Kidney epithelial cell (primary cell): ENCODE data around the gene USP31. TPM values are rescaled to one million over a fixed set of nuclear protein-coding genes. Genes with fewer than 3 reads are reported as not detected.

Experiments used
- DNase-seq: peaks from one replicate; pipeline ENCODE4 v3.0.0-alpha.2; 2010; ENCODE audit warnings: low read depth
- H3K27me3 ChIP-seq: 2 replicates; pipeline ENCODE4 v1.6.0; 2011; ENCODE audit warnings: low read length; ENCODE audit not compliant: control insufficient read depth, insufficient read depth
- H3K36me3 ChIP-seq: 2 replicates; pipeline ENCODE4 v1.5.1; 2011; ENCODE audit warnings: low read length; ENCODE audit not compliant: control insufficient read depth, insufficient read depth
- H3K4me3 ChIP-seq: 2 replicates; pipeline ENCODE4 v1.5.1; 2011; ENCODE audit warnings: low read depth, mild to moderate bottlenecking, control low read depth, low read length
- total RNA-seq: library from RNA; depleted of rRNA; stranded (reverse); fragments of >200 nt; gene quantifications from 2 replicates; pipeline ENCODE4 v1.2.3, GENCODE V29; 2015
- TF ChIP-seq, protein P1 (sequence below): IDR thresholded peaks from 2 replicates; pipeline ENCODE4 v1.5.1; 2011; ENCODE audit warnings: mild to moderate bottlenecking, moderate library complexity, low read length, control low read depth, inconsistent platforms; ENCODE audit not compliant: insufficient read depth, poor library complexity, severe bottlenecking

The USP31 gene
- total RNA-seq, 1 donor from 2014 or later = 16.1 TPM

DNA sequence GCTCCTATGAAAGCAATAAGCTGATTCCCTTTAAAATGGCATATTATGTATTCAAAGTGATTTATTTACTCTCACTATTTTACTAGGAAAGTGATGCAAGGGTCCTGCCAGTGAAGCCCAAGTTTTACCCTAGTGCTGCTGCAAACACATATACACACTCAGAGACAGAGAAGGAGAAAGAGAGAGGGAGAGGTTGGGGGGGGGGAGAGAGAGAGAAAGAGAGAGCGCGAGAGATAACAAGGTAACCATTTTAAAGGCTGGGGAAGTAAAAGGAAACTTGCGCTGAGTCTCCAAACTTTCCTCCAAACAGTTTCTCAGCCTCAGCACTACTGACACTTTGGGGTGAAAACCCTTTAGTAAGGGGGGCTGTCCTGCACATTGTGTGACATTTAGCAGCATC is 5.9 kb downstream of the USP31 start:
- TF ChIP-seq, protein P1, sequence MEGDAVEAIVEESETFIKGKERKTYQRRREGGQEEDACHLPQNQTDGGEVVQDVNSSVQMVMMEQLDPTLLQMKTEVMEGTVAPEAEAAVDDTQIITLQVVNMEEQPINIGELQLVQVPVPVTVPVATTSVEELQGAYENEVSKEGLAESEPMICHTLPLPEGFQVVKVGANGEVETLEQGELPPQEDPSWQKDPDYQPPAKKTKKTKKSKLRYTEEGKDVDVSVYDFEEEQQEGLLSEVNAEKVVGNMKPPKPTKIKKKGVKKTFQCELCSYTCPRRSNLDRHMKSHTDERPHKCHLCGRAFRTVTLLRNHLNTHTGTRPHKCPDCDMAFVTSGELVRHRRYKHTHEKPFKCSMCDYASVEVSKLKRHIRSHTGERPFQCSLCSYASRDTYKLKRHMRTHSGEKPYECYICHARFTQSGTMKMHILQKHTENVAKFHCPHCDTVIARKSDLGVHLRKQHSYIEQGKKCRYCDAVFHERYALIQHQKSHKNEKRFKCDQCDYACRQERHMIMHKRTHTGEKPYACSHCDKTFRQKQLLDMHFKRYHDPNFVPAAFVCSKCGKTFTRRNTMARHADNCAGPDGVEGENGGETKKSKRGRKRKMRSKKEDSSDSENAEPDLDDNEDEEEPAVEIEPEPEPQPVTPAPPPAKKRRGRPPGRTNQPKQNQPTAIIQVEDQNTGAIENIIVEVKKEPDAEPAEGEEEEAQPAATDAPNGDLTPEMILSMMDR = no peak
- H3K4me3 ChIP-seq = no peak overlapping the region
- H3K36me3 ChIP-seq = no peaks in the 10 kb centered on the region
- no peak for DNase-seq
- H3K27me3 ChIP-seq = no peaks in the 10 kb centered on the region

DNA sequence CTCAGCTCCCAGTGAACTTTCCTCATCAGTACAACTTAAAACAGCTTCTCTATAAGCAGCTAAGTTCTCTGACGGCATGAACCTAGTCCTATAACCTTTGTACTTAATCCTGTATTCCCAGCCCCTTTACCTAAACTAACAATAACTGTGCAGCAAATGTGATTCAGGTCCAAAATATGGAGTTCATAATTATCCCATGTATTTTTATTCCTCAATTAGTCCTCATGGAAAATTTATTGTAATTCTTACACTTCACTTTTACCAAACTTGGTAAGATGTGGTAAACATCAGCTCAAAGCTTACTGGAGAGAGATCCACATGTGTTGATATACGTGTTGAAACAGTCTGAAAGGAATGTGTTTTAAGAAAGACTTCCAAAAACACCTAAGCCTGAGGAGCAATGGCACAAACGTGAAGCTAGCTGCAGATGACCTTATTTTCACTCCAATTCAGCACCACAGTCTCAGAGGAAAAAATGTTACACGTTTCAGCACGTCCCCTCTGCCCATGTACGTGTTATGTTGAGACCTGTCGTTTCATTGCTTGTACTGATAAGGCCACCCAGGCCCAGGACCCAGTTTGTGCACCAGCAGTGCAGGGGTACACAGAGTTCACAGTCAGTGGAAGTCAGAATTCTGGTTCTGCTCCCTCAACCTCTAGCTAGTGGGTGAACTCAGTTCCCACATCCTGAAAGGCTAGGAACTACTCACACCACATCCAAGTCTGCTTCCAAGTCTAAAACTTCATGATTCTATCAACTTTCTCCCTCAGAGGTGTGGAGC is 7.1 kb downstream of the USP31 start:
- DNase-seq = no peak
- TF ChIP-seq, protein P1 = no peak

DNA sequence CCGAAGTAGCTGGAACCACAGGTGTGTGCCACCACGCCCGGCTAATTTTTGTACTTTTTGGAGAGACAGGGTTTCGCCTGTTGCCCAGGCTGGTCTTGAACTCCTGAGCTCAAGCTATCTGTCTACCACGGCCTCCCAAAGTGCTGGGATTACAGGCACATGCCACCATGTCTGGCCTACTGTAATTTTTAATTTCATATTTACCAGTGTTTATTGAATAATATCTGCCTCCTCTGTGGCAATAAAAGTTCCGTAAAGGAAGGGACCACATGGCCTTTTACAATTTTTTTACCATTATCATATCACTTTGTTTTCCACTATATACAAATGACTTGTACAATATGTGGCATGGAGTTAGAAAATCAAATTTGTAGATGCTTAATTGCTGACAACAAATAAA is 7.8 kb downstream of the USP31 start:
- TF ChIP-seq, protein P1 = no peak
- Histone ChIP-seq H3K27me3 (no peaks in the 10 kb centered on the region), H3K4me3 (no peak overlapping the region), H3K36me3 (no peaks in the 10 kb centered on the region)
- no peak for DNase-seq

More for the DNA sequence above, 7.1 kb downstream of the USP31 start:
- Histone ChIP-seq H3K36me3 (no peaks in the 10 kb centered on the region), H3K27me3 (no peaks in the 10 kb centered on the region), H3K4me3 (no peak overlapping the region)

DNA sequence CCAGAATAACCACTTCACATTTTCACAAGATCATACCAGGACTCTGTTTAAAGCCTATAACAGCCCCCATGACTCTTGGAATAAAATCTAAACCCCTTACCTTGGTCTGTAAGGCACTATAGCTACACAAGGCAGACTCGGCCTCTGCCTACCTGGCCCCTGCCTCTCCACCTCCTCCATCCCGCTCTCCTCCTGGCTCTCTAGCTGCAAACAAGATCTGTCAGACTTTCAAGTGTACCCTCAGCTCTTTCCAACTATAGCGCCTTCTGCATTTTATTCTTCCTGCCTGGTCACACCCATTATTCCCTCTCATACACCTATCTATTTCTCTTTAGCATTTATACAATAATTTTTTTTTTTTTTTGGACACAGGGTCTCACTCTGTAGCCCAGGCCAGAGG is 8.2 kb downstream of the USP31 start:
- TF ChIP-seq, protein P1 = no peak
- no peaks in the 10 kb centered on the region for H3K27me3 ChIP-seq
- DNase-seq = no peak
- no peak overlapping the region for H3K4me3 ChIP-seq
- H3K36me3 ChIP-seq = no peaks in the 10 kb centered on the region

DNA sequence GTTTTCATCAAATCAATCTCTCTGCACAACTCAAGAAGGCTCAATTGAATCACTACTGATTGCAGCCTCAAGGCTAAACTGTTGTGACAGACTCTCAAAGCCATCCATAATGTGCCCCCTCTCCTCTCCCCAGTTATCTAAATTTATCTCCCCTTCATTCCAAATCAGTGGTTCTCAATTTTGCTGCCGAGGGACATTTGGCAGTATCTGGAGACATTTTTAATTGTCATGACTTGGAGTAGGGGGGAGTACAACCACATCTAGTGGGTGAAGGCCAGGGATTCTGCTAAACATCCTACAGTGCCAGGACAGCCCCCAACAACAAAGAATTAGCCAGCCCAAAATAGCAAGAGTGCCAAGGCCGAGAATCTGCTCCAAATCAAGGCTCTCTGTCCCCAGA is 9.1 kb downstream of the USP31 start:
- no peak for DNase-seq
- H3K27me3 ChIP-seq = no peaks in the 10 kb centered on the region
- no peak overlapping the region for H3K4me3 ChIP-seq
- TF ChIP-seq, protein P1 = no peak
- no peaks in the 10 kb centered on the region for H3K36me3 ChIP-seq

DNA sequence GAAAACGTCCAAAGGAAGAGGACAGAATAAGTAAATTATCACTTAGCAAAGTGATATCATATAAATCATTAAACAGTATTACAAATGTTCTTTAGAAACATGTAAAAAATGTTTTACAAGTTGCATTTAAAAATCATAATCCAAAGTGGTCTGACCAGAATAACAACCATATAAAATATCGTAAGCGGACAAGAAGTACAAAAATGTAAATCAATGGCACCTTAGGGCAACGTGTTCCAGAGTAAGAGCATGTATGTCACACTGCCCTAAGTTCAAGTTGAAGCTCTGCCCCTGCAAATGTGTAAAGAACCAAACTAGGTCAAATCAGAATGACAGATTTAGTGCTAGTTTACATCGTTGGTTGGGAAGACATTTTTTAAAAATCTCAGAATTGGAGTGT is 11.4 kb downstream of the USP31 start:
- TF ChIP-seq, protein P1 = no peak
- no peaks in the 10 kb centered on the region for H3K36me3 ChIP-seq
- DNase-seq = no peak
- H3K27me3 ChIP-seq = no peaks in the 10 kb centered on the region
- H3K4me3 ChIP-seq = no peak overlapping the region
